ENCODE measurements around the gene DHRS11. TPM values are rescaled to one million over a fixed set of nuclear protein-coding genes. Genes with fewer than 3 reads are reported as not detected.

DHRS11 gene
- polyA plus RNA-seq, 1 of the 3 experiments (the other 2 are of a cell fraction), result 31.6 TPM

- Histone ChIP-seq H4K20me1 (ENCODE audit: insufficient read depth) (peaks cover 43% of the 10 kb centered on the region), H2AFZ (ENCODE audit: low read depth) (no peak overlapping the region), H3K9me3 (no peaks in the 10 kb centered on the region), H3K36me3 (replicated peaks in 1 of 2; ENCODE audit: control insufficient read depth in 1 of 2, insufficient read depth in 2 of 2, low read length in 1 of 2) (peaks cover 37 to 56% of the 10 kb centered on the region in 2 experiments), H3K4me1 (ENCODE audit: control insufficient read depth in 1 of 2, insufficient read depth in 2 of 2, low read depth in 1 of 2, low read length in 1 of 2) (no peaks in the 10 kb centered on the region), H3K27ac (ENCODE audit: low read depth in 2 of 2, low read length in 1 of 2) (no peak overlapping the region), H3K9me2 (no peaks in the 10 kb centered on the region), H3K9ac (no peak overlapping the region), H3K4me3 (ENCODE audit: low read depth in 2 of 2, low read length in 1 of 2) (no peak overlapping the region), H3K4me2 (0 out of 2 replicates have a peak overlapping the region, but pooled peaks have one; percentile 10), H3K27me3 (ENCODE audit: insufficient read depth) (no peaks in the 10 kb centered on the region), H3F3A (replicated peaks; ENCODE audit: insufficient read depth) (peaks cover 9% of the 10 kb centered on the region), H3K79me2 (ENCODE audit: insufficient read depth) (peaks cover 68% of the 10 kb centered on the region)
- TF ChIP-seq RCOR1 (IDR thresholded peaks at IDR 0.05; ENCODE audit: low read length) (no peak), NRF1 (IDR thresholded peaks at IDR 0.05; ENCODE audit: low read depth, low read length) (no peak), REST (IDR thresholded peaks at IDR 0.05; ENCODE audit: low read depth, low read length) (no peak), FOXM1 (IDR thresholded peaks at IDR 0.05; ENCODE audit: low read depth) (no peak), TCF12 (IDR thresholded peaks at IDR 0.05) (no peak), PBX3 (IDR thresholded peaks at IDR 0.05) (no peak)
- WGBS (ENCODE audit: low lambda C conversion rate), result 98% methylated on average over 2 of the region's 2 CpGs
- POLR2A ChIA-PET, result no interaction called here
- DNase-seq, result no peak
- CTCF ChIA-PET, result interaction anchor here (0.9 kb wide), 1 partner anchor 469 kb away, joined by 3 read pairs; no protein-coding TSS in a partner anchor
Measured at GRCh38 chr17:36578671-36579070, 13.0 kb upstream of the DHRS11 start.

- no peak overlapping the region for H3K4me3 ChIP-seq (ENCODE audit: low read depth in 2 of 2, low read length in 1 of 2)
- H3K27ac ChIP-seq (ENCODE audit: low read depth in 2 of 2, low read length in 1 of 2), result no peak overlapping the region
- H3K9ac ChIP-seq, result no peak overlapping the region
- H2AFZ ChIP-seq (ENCODE audit: low read depth), result no peak overlapping the region
- peaks cover 6% of the 10 kb centered on the region; the same call in 1 of the 2 replicates for H4K20me1 ChIP-seq (ENCODE audit: insufficient read depth)
- H3F3A ChIP-seq (replicated peaks; ENCODE audit: insufficient read depth), result peaks cover 19% of the 10 kb centered on the region
- peaks cover 43% of the 10 kb centered on the region for H3K79me2 ChIP-seq (ENCODE audit: insufficient read depth)
- H3K4me2 ChIP-seq, result no peak overlapping the region
- peaks cover 50 to 79% of the 10 kb centered on the region in 2 experiments for H3K36me3 ChIP-seq (replicated peaks in 1 of 2; ENCODE audit: control insufficient read depth in 1 of 2, insufficient read depth in 2 of 2, low read length in 1 of 2)
- no peak for DNase-seq
- H3K4me1 ChIP-seq (ENCODE audit: control insufficient read depth in 1 of 2, insufficient read depth in 2 of 2, low read depth in 1 of 2, low read length in 1 of 2), result no peaks in the 10 kb centered on the region
- H3K9me2 ChIP-seq, result no peaks in the 10 kb centered on the region
- ChIA-PET CTCF (interaction anchor here (1.5 to 5.7 kb wide), 2 partner anchors 18 to 50 kb away, joined by 3 to 26 read pairs; partner anchors contain the start of genes MRM1, MYO19 and PIGW), POLR2A (no interaction called here)
- WGBS (ENCODE audit: low lambda C conversion rate), result 88% methylated on average over 1 of the region's 1 CpG
- H3K9me3 ChIP-seq, result no peaks in the 10 kb centered on the region
- H3K27me3 ChIP-seq (ENCODE audit: insufficient read depth), result no peaks in the 10 kb centered on the region
- TF ChIP-seq GATA2 (CRISPR knock-in tag; IDR thresholded peaks at IDR 0.05) (no peak), FOSL2 (IDR thresholded peaks at IDR 0.05; ENCODE audit: borderline replicate concordance, low read depth) (no peak), MEF2A (IDR thresholded peaks at IDR 0.05; ENCODE audit: borderline replicate concordance, low read depth) (no peak), IRF3 (IDR thresholded peaks at IDR 0.05; ENCODE audit: low read depth, low read length) (no peak), TCF12 (IDR thresholded peaks at IDR 0.05) (no peak), FOXM1 (IDR thresholded peaks at IDR 0.05; ENCODE audit: low read depth) (no peak), MXI1 (IDR thresholded peaks at IDR 0.05; ENCODE audit: low read depth, low read length) (no peak), EP300 (IDR thresholded peaks at IDR 0.05; ENCODE audit: borderline replicate concordance in 1 of 2, low read depth in 1 of 2, low read length in 1 of 2) (no peak), PBX3 (IDR thresholded peaks at IDR 0.05) (no peak), SMC3 (IDR thresholded peaks at IDR 0.05; ENCODE audit: low read depth, low read length) (no peak), FOXJ3 (CRISPR knock-in tag; IDR thresholded peaks at IDR 0.05) (no peak), POLR2AphosphoS5 (IDR thresholded peaks at IDR 0.05; ENCODE audit: low read depth, low read length) (no peak), USF1 (IDR thresholded peaks at IDR 0.05; ENCODE audit: borderline replicate concordance, low read depth) (no peak)
Measured at GRCh38 chr17:36583787-36584186, 7.9 kb upstream of the DHRS11 start.
